Measurements from ENCODE around the gene TNIP3.
"Not testable (repeated sequence)": the region's sequence is repeated elsewhere in the genome, so short reads cannot be mapped to it uniquely, and the experiment has no call there.

The TNIP3 gene

GRCh38 chr4:121164291-121164690 lies at the start of gene TNIP3:
TSS of gene TNIP3 (minus strand) at chr4:121164321. CDS start at chr4:121164125, 196 bp downstream.
- H3K9ac ChIP-seq (ENCODE audit: low read length), result no peak within 1 kb of the TSS
- H3K36me3 ChIP-seq (ENCODE audit: control insufficient read depth, low read depth, low read length), result no peaks in the 10 kb centered on the region
- H3K4me3 ChIP-seq (ENCODE audit: low read length), result no peak within 1 kb of the TSS
- H3K9me3 ChIP-seq (ENCODE audit: control insufficient read depth, low read depth, low read length), result no peaks in the 10 kb centered on the region
- no peaks in the 10 kb centered on the region for H3K4me1 ChIP-seq (ENCODE audit: control insufficient read depth, low read depth, low read length)
- no peaks in the 10 kb centered on the region for H3K27me3 ChIP-seq (ENCODE audit: control insufficient read depth, insufficient read depth, low read length)
- no peak within 1 kb of the TSS for H3K27ac ChIP-seq (ENCODE audit: low read length)

GRCh38 chr4:121212806-121213205 lies 48.7 kb upstream of the TNIP3 start:
- no peaks in the 10 kb centered on the region for H3K27me3 ChIP-seq (ENCODE audit: control insufficient read depth, insufficient read depth, low read length)

GRCh38 chr4:121209171-121209570 lies 45.0 kb upstream of the TNIP3 start:
- H3K27me3 ChIP-seq (ENCODE audit: control insufficient read depth, insufficient read depth, low read length), result no peaks in the 10 kb centered on the region
- no peak overlapping the region for H3K27ac ChIP-seq (ENCODE audit: low read length)
- no peak overlapping the region for H3K9ac ChIP-seq (ENCODE audit: low read length)
- no peaks in the 10 kb centered on the region for H3K4me1 ChIP-seq (ENCODE audit: control insufficient read depth, low read depth, low read length)
- H3K4me3 ChIP-seq (ENCODE audit: low read length), result no peak overlapping the region
- no peaks in the 10 kb centered on the region for H3K36me3 ChIP-seq (ENCODE audit: control insufficient read depth, low read depth, low read length)
- no peaks in the 10 kb centered on the region for H3K9me3 ChIP-seq (ENCODE audit: control insufficient read depth, low read depth, low read length)

More at GRCh38 chr4:121212806-121213205, 48.7 kb upstream of the TNIP3 start:
- no peak overlapping the region for H3K4me3 ChIP-seq (ENCODE audit: low read length)
- no peaks in the 10 kb centered on the region for H3K4me1 ChIP-seq (ENCODE audit: control insufficient read depth, low read depth, low read length)
- no peaks in the 10 kb centered on the region for H3K9me3 ChIP-seq (ENCODE audit: control insufficient read depth, low read depth, low read length)
- H3K27ac ChIP-seq (ENCODE audit: low read length), result no peak overlapping the region
- H3K36me3 ChIP-seq (ENCODE audit: control insufficient read depth, low read depth, low read length), result no peaks in the 10 kb centered on the region
- no peak overlapping the region for H3K9ac ChIP-seq (ENCODE audit: low read length)

- Histone ChIP-seq H3K27ac (ENCODE audit: low read length) (no peak overlapping the region), H3K4me3 (ENCODE audit: low read length) (no peak overlapping the region), H3K9me3 (ENCODE audit: control insufficient read depth, low read depth, low read length) (no peaks in the 10 kb centered on the region), H3K4me1 (ENCODE audit: control insufficient read depth, low read depth, low read length) (no peaks in the 10 kb centered on the region), H3K36me3 (ENCODE audit: control insufficient read depth, low read depth, low read length) (no peaks in the 10 kb centered on the region), H3K27me3 (ENCODE audit: control insufficient read depth, insufficient read depth, low read length) (no peaks in the 10 kb centered on the region), H3K9ac (ENCODE audit: low read length) (no peak overlapping the region)
These were observed 44.3 kb upstream of the TNIP3 start for GRCh38 chr4:121208244-121209007.

- H3K9ac ChIP-seq (ENCODE audit: low read length); H3K27ac ChIP-seq (ENCODE audit: low read length); H3K9me3 ChIP-seq (ENCODE audit: control insufficient read depth, low read depth, low read length); H3K27me3 ChIP-seq (ENCODE audit: control insufficient read depth, insufficient read depth, low read length); H3K4me3 ChIP-seq (ENCODE audit: low read length); H3K36me3 ChIP-seq (ENCODE audit: control insufficient read depth, low read depth, low read length); H3K4me1 ChIP-seq (ENCODE audit: control insufficient read depth, low read depth, low read length): not testable (repeated sequence)
These were observed 41.7 kb upstream of the TNIP3 start for GRCh38 chr4:121205777-121206176.

- no peak overlapping the region for H3K9ac ChIP-seq (ENCODE audit: low read length)
These were observed 36.8 kb upstream of the TNIP3 start for GRCh38 chr4:121200795-121201472.

GRCh38 chr4:121199742-121200561 lies 35.8 kb upstream of the TNIP3 start:
- Histone ChIP-seq H3K9me3 (ENCODE audit: control insufficient read depth, low read depth, low read length) (no peaks in the 10 kb centered on the region), H3K36me3 (ENCODE audit: control insufficient read depth, low read depth, low read length) (no peaks in the 10 kb centered on the region), H3K9ac (ENCODE audit: low read length) (no peak overlapping the region), H3K4me1 (ENCODE audit: control insufficient read depth, low read depth, low read length) (no peaks in the 10 kb centered on the region), H3K4me3 (ENCODE audit: low read length) (no peak overlapping the region), H3K27me3 (ENCODE audit: control insufficient read depth, insufficient read depth, low read length) (no peaks in the 10 kb centered on the region), H3K27ac (ENCODE audit: low read length) (no peak overlapping the region)

More at GRCh38 chr4:121200795-121201472, 36.8 kb upstream of the TNIP3 start:
- Histone ChIP-seq H3K4me1 (ENCODE audit: control insufficient read depth, low read depth, low read length) (no peaks in the 10 kb centered on the region), H3K27ac (ENCODE audit: low read length) (no peak overlapping the region), H3K4me3 (ENCODE audit: low read length) (no peak overlapping the region), H3K9me3 (ENCODE audit: control insufficient read depth, low read depth, low read length) (no peaks in the 10 kb centered on the region), H3K36me3 (ENCODE audit: control insufficient read depth, low read depth, low read length) (no peaks in the 10 kb centered on the region), H3K27me3 (ENCODE audit: control insufficient read depth, insufficient read depth, low read length) (no peaks in the 10 kb centered on the region)

- Histone ChIP-seq H3K4me3 (ENCODE audit: low read length) (no peak overlapping the region), H3K27ac (ENCODE audit: low read length) (no peak overlapping the region), H3K36me3 (ENCODE audit: control insufficient read depth, low read depth, low read length) (no peaks in the 10 kb centered on the region), H3K4me1 (ENCODE audit: control insufficient read depth, low read depth, low read length) (no peaks in the 10 kb centered on the region), H3K9me3 (ENCODE audit: control insufficient read depth, low read depth, low read length) (no peaks in the 10 kb centered on the region), H3K9ac (ENCODE audit: low read length) (no peak overlapping the region), H3K27me3 (ENCODE audit: control insufficient read depth, insufficient read depth, low read length) (no peaks in the 10 kb centered on the region)
These were observed 34.1 kb upstream of the TNIP3 start for GRCh38 chr4:121198251-121198650.

- no peaks in the 10 kb centered on the region for H3K4me1 ChIP-seq (ENCODE audit: control insufficient read depth, low read depth, low read length)
- no peak overlapping the region for H3K27ac ChIP-seq (ENCODE audit: low read length)
- H3K9ac ChIP-seq (ENCODE audit: low read length), result no peak overlapping the region
- H3K9me3 ChIP-seq (ENCODE audit: control insufficient read depth, low read depth, low read length), result no peaks in the 10 kb centered on the region
- H3K27me3 ChIP-seq (ENCODE audit: control insufficient read depth, insufficient read depth, low read length), result no peaks in the 10 kb centered on the region
- H3K36me3 ChIP-seq (ENCODE audit: control insufficient read depth, low read depth, low read length), result no peaks in the 10 kb centered on the region
- H3K4me3 ChIP-seq (ENCODE audit: low read length), result no peak overlapping the region
These were observed 31.5 kb upstream of the TNIP3 start for GRCh38 chr4:121195649-121196048.

GRCh38 chr4:121192480-121192879 lies 28.4 kb upstream of the TNIP3 start:
- no peaks in the 10 kb centered on the region for H3K9me3 ChIP-seq (ENCODE audit: control insufficient read depth, low read depth, low read length)
- H3K9ac ChIP-seq (ENCODE audit: low read length), result no peak overlapping the region
- no peak overlapping the region for H3K27ac ChIP-seq (ENCODE audit: low read length)
- no peak overlapping the region for H3K4me3 ChIP-seq (ENCODE audit: low read length)
- no peaks in the 10 kb centered on the region for H3K36me3 ChIP-seq (ENCODE audit: control insufficient read depth, low read depth, low read length)
- H3K4me1 ChIP-seq (ENCODE audit: control insufficient read depth, low read depth, low read length), result peaks cover 9% of the 10 kb centered on the region
- no peaks in the 10 kb centered on the region for H3K27me3 ChIP-seq (ENCODE audit: control insufficient read depth, insufficient read depth, low read length)

GRCh38 chr4:121192013-121192412 lies 27.9 kb upstream of the TNIP3 start:
- no peak overlapping the region for H3K27ac ChIP-seq (ENCODE audit: low read length)
- no peaks in the 10 kb centered on the region for H3K9me3 ChIP-seq (ENCODE audit: control insufficient read depth, low read depth, low read length)
- H3K36me3 ChIP-seq (ENCODE audit: control insufficient read depth, low read depth, low read length), result no peaks in the 10 kb centered on the region
- H3K4me3 ChIP-seq (ENCODE audit: low read length), result no peak overlapping the region
- no peak overlapping the region for H3K9ac ChIP-seq (ENCODE audit: low read length)
- H3K27me3 ChIP-seq (ENCODE audit: control insufficient read depth, insufficient read depth, low read length), result no peaks in the 10 kb centered on the region
- peaks cover 9% of the 10 kb centered on the region for H3K4me1 ChIP-seq (ENCODE audit: control insufficient read depth, low read depth, low read length)

Measured in iPS-18a (cell line).